HUES64 (cell line): Measurements from ENCODE around the gene UBE2D3.
A peak's percentile ranks its signal among the peaks of the same experiment; 100 is the strongest.
"Not testable (repeated sequence)": the region's sequence is repeated elsewhere in the genome, so short reads cannot be mapped to it uniquely, and the experiment has no call there.

Experiments used
- H3K27ac ChIP-seq: 2 replicates; pipeline ENCODE4 v1.7.0; 2013; ENCODE audit warnings: low read depth, low read length, inconsistent platforms
- H3K27me3 ChIP-seq: 2 replicates; pipeline ENCODE4 v1.6.1; 2013; ENCODE audit warnings: mild to moderate bottlenecking, low read length; ENCODE audit not compliant: insufficient read depth
- H3K36me3 ChIP-seq: 2 replicates; pipeline ENCODE4 v1.6.1; 2013; ENCODE audit warnings: mild to moderate bottlenecking, low read length; ENCODE audit not compliant: insufficient read depth
- H3K4me1 ChIP-seq: 2 replicates; pipeline ENCODE4 v1.6.1; 2013; ENCODE audit warnings: mild to moderate bottlenecking, low read length, moderate library complexity; ENCODE audit not compliant: insufficient read depth
- H3K4me3 ChIP-seq: 2 replicates; pipeline ENCODE4 v1.5.1; 2013; ENCODE audit warnings: mild to moderate bottlenecking, low read length, moderate library complexity
- H3K9ac ChIP-seq: 2 replicates; pipeline ENCODE4 v1.6.1; 2013; ENCODE audit warnings: mild to moderate bottlenecking, low read depth, low read length
- H3K9me3 ChIP-seq: 2 replicates; pipeline ENCODE4 v1.6.1; 2013; ENCODE audit warnings: low read depth, low read length; ENCODE audit not compliant: insufficient read depth
- WGBS: fragments of 150-250, 120-280 bp; methylation state at CpG from one replicate; pipeline ENCODE4 v1.1.7; 2013; ENCODE audit warnings: missing lambda C conversion rate; 5-methylcytosine and 5-hydroxymethylcytosine counted together

The UBE2D3 gene

GRCh38 chr4:102829803-102830202, 2.5 kb upstream of the UBE2D3 start:
- peak overlapping the region; percentile 82; the same call in 1 of the 2 replicates for H3K4me3 ChIP-seq
- peaks cover 5% of the 10 kb centered on the region for H3K36me3 ChIP-seq
- 95% methylated on average over 5 of the region's 7 CpGs for WGBS
- H3K9ac ChIP-seq, result no peak overlapping the region
- H3K27me3 ChIP-seq, result no peaks in the 10 kb centered on the region
- H3K4me1 ChIP-seq, result peaks cover 37% of the 10 kb centered on the region
- H3K27ac ChIP-seq, result peak overlapping the region; percentile 58; the same call in 1 of the 2 replicates
- no peaks in the 10 kb centered on the region for H3K9me3 ChIP-seq

GRCh38 chr4:102828497-102828808, 1.1 kb upstream of the UBE2D3 start:
- Histone ChIP-seq H3K4me1 (peaks cover 46% of the 10 kb centered on the region), H3K9ac (peak overlapping the region; percentile 98), H3K27me3 (no peaks in the 10 kb centered on the region), H3K4me3 (peak overlapping the region; percentile 82), H3K27ac (peak overlapping the region; percentile 100), H3K36me3 (peaks cover 19% of the 10 kb centered on the region), H3K9me3 (no peaks in the 10 kb centered on the region)
- WGBS, result 0% methylated on average over 4 of the region's 4 CpGs

- Histone ChIP-seq H3K36me3 (peaks cover 24% of the 10 kb centered on the region), H3K27ac (peak overlapping the region; percentile 100), H3K9me3 (no peaks in the 10 kb centered on the region), H3K9ac (peak overlapping the region; percentile 98), H3K4me3 (peak overlapping the region; percentile 82), H3K27me3 (no peaks in the 10 kb centered on the region), H3K4me1 (peaks cover 46% of the 10 kb centered on the region)
- WGBS, result under 1% methylated on average over 49 of the region's 50 CpGs
These were observed 534 bp upstream of the UBE2D3 start for GRCh38 chr4:102827674-102828496.

- no peaks in the 10 kb centered on the region for H3K9me3 ChIP-seq
- WGBS, result under 1% methylated on average over 38 of the region's 38 CpGs
- peak overlapping the region; percentile 82 for H3K4me3 ChIP-seq
- H3K27me3 ChIP-seq, result no peaks in the 10 kb centered on the region
- peaks cover 36% of the 10 kb centered on the region for H3K36me3 ChIP-seq
- H3K9ac ChIP-seq, result peak overlapping the region; percentile 98
- H3K27ac ChIP-seq, result peak overlapping the region; percentile 100
- peaks cover 48% of the 10 kb centered on the region for H3K4me1 ChIP-seq
These were observed 1.1 kb downstream of the UBE2D3 start for GRCh38 chr4:102826105-102826889.

GRCh38 chr4:102825261-102826091, 1.9 kb downstream of the UBE2D3 start:
- no peaks in the 10 kb centered on the region for H3K27me3 ChIP-seq
- H3K9me3 ChIP-seq, result no peaks in the 10 kb centered on the region
- peak overlapping the region; percentile 100 for H3K27ac ChIP-seq
- peaks cover 50% of the 10 kb centered on the region for H3K4me1 ChIP-seq
- peak overlapping the region; percentile 82 for H3K4me3 ChIP-seq
- 2% methylated on average over 20 of the region's 23 CpGs for WGBS
- peak overlapping the region; percentile 98 for H3K9ac ChIP-seq
- peaks cover 39% of the 10 kb centered on the region for H3K36me3 ChIP-seq

- Histone ChIP-seq H3K9ac (peak overlapping the region; percentile 98), H3K9me3 (no peaks in the 10 kb centered on the region), H3K27ac (no peak overlapping the region), H3K4me1 (peaks cover 51% of the 10 kb centered on the region), H3K36me3 (peaks cover 39% of the 10 kb centered on the region), H3K4me3 (peak overlapping the region; percentile 82), H3K27me3 (no peaks in the 10 kb centered on the region)
- WGBS, result 59% methylated on average over 2 of the region's 2 CpGs
These were observed 3.0 kb downstream of the UBE2D3 start for GRCh38 chr4:102824398-102824797.

- H3K9ac ChIP-seq, result no peak overlapping the region
- WGBS, result 91% methylated on average over 3 of the region's 4 CpGs
- no peak overlapping the region for H3K27ac ChIP-seq
- H3K4me1 ChIP-seq, result peaks cover 49% of the 10 kb centered on the region
- peak overlapping the region; percentile 82 for H3K4me3 ChIP-seq
- peaks cover 39% of the 10 kb centered on the region for H3K36me3 ChIP-seq
- H3K9me3 ChIP-seq, result no peaks in the 10 kb centered on the region
- H3K27me3 ChIP-seq, result no peaks in the 10 kb centered on the region
These were observed 3.5 kb downstream of the UBE2D3 start for GRCh38 chr4:102823897-102824296.

GRCh38 chr4:102823464-102823863, 3.9 kb downstream of the UBE2D3 start:
- Histone ChIP-seq H3K4me3 (peak overlapping the region; percentile 82), H3K27me3 (no peaks in the 10 kb centered on the region), H3K9ac (no peak overlapping the region), H3K27ac (no peak overlapping the region), H3K9me3 (no peaks in the 10 kb centered on the region), H3K4me1 (peaks cover 53% of the 10 kb centered on the region), H3K36me3 (peaks cover 43% of the 10 kb centered on the region)
- 97% methylated on average over 3 of the region's 4 CpGs for WGBS

GRCh38 chr4:102819588-102820365, 7.6 kb downstream of the UBE2D3 start:
- Histone ChIP-seq H3K9ac (no peak overlapping the region), H3K4me3 (no peak overlapping the region), H3K27ac (no peak overlapping the region), H3K27me3 (no peaks in the 10 kb centered on the region), H3K36me3 (peaks cover 58% of the 10 kb centered on the region), H3K9me3 (no peaks in the 10 kb centered on the region), H3K4me1 (peaks cover 73% of the 10 kb centered on the region)
- 94% methylated on average over 8 of the region's 8 CpGs for WGBS

GRCh38 chr4:102819100-102819499, 8.3 kb downstream of the UBE2D3 start:
- H3K9me3 ChIP-seq, H3K27ac ChIP-seq, H3K9ac ChIP-seq, H3K4me3 ChIP-seq, H3K27me3 ChIP-seq: not testable (repeated sequence)
- Histone ChIP-seq H3K36me3 (peaks cover 51% of the 10 kb centered on the region), H3K4me1 (peaks cover 67% of the 10 kb centered on the region)
- WGBS, result 90% methylated on average over 9 of the region's 10 CpGs
